Vagina (tissue), 2 donors: ENCODE data around the gene EFCAB6. TPM values are rescaled to one million over a fixed set of nuclear protein-coding genes. Genes with fewer than 3 reads are reported as not detected.

ENCODE experiments used
- DNase-seq, 2 donors: peaks; one replicate each; pipeline ENCODE4 v3.0.0-alpha.2; 2017; ENCODE audit errors: extremely low spot score in 2 of 2
- H3K27ac ChIP-seq: fragments of 200-600 bp; sonication (generic); one replicate; pipeline ENCODE4 v1.5.1; 2019
- H3K27me3 ChIP-seq: fragments of 200-600 bp; sonication (generic); one replicate; pipeline ENCODE4 v1.5.1; 2019
- H3K36me3 ChIP-seq, 2 donors: fragments of 200-600 bp; sonication (generic); one replicate each; pipeline ENCODE4 v1.5.1; 2017 to 2019
- H3K4me1 ChIP-seq: fragments of 200-600 bp; sonication (generic); one replicate; pipeline ENCODE4 v1.5.1; 2019
- H3K4me3 ChIP-seq, 2 donors: fragments of 200-600 bp; sonication (generic); 1 replicate in 1 of 2; 2 replicates in 1 of 2; pipeline ENCODE4 v1.5.1; 2016 to 2019
- H3K9me3 ChIP-seq: fragments of 200-600 bp; sonication (generic); one replicate; pipeline ENCODE4 v1.5.1; 2019
- POLR2A ChIP-seq, 2 donors: fragments of 450-650 bp; IDR thresholded peaks; one replicate each; pipeline ENCODE4 v1.6.1; 2017; ENCODE audit warnings: antibody characterized with exemption in 2 of 2, mild to moderate bottlenecking in 2 of 2, moderate library complexity in 2 of 2
- POLR2AphosphoS5 ChIP-seq, 2 donors: sonication (generic); formaldehyde crosslinking; IDR thresholded peaks; one replicate each; pipeline ENCODE4 v1.9.0; 2017; ENCODE audit warnings: antibody characterized with exemption in 2 of 2, mild to moderate bottlenecking in 2 of 2, low read depth in 1 of 2; ENCODE audit not compliant: insufficient read depth in 1 of 2
- intact Hi-C: fragments of 100-400 bp; cut with DNase I; formaldehyde crosslinking; loops from one replicate; pipeline ENCODE4 v1.15.1; 2023
- total RNA-seq: library from RNA; depleted of rRNA; stranded (reverse); fragments of >200 nt; gene quantifications from one replicate; pipeline ENCODE4 v1.2.3, GENCODE V29; 2016
- TF ChIP-seq, protein P1 (sequence below), 3 experiments: fragments of 450-650 bp in 2 of 3; fragments of 200-600 bp in 1 of 3; sonication (generic) in 1 of 3; IDR thresholded peaks; one replicate each; pipeline ENCODE4 v1.5.1; 2017 to 2019; ENCODE audit warnings: antibody characterized with exemption in 3 of 3, mild to moderate bottlenecking in 2 of 3, moderate library complexity in 2 of 3

EFCAB6 gene
- total RNA-seq, 1 donor from 2014 or later, result 1.7 TPM

DNA sequence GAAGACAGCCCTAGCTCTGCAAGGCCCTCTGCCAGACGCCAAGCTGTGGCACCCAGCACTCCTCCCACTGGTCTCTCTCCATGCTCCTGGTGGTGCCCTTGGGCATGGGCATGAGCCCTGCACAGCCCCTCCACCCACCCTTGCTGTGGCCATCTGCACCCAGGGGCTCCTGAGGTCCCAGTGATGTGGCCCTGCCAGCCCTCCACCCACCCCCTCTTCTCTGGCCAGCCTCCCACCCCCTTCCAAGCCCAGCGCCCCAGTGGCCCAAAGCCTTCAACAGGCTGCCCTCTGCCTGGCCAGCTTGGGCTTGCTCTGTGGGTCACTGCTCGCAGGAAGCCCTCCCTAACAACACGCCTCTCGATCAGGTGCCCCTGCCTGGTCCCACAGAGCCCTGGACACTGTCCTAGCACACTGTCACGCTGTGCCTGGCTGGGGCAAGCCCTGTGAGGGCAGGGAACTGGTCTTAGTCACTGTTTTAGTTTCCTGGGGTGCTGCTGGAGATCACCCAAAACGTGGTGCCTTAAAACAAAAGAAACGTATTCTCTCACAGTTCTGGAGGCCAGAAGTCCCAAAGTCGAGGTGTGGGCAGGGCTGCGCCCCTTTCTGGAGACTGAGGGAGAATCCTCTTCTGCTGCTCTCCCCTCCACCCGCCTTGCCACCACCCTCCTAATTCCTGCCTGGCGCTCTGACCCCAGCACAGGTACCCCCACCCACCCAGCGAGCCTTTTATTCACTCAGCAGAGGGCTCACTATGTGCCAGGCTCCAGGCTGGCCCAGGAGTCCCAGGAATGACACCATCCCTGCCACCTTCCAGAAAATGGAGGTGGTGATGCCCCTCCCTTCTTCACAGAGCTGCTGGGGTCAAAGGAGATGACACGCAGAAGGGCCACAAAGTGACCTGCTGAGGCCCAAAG is 35.5 kb upstream of the EFCAB6 start:
- intact Hi-C loops, result no loop called here
- no peaks in the 10 kb centered on the region for H3K9me3 ChIP-seq
- H3K4me3 ChIP-seq, result no peak overlapping the region
- H3K27me3 ChIP-seq, result no peaks in the 10 kb centered on the region
- no peaks in the 10 kb centered on the region for H3K4me1 ChIP-seq
- no peak for DNase-seq
- H3K36me3 ChIP-seq, result no peaks in the 10 kb centered on the region
- no peak overlapping the region for H3K27ac ChIP-seq
- no peak for TF ChIP-seq POLR2A (IDR thresholded peaks at IDR 0.05)

DNA sequence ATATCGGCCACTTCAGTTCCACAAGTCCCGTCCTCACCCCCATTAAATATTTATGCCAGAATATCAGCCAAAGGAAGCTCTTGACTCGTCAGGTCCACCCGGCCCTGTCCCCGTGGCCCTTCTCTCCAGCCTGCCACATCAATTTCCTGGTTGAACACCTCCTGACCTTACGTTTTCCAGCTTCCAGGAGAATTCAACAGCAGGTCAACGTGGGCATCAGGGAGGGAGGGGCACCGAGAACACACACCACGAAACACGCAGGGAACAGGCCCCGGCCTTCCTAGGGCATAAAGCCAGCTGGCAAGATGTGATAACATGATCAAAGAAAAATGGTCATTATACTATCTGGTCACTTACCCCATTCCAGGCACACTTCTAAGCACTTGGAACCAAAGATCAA is 34.9 kb upstream of the EFCAB6 start:
- Histone ChIP-seq H3K27me3 (no peaks in the 10 kb centered on the region), H3K27ac (no peak overlapping the region), H3K4me3 (no peak overlapping the region), H3K36me3 (no peaks in the 10 kb centered on the region), H3K9me3 (no peaks in the 10 kb centered on the region), H3K4me1 (no peaks in the 10 kb centered on the region)
- TF ChIP-seq POLR2AphosphoS5 (IDR thresholded peaks at IDR 0.05; ENCODE audit: insufficient read depth in 1 of 2, low read depth in 1 of 2) (no peak), POLR2A (IDR thresholded peaks at IDR 0.05) (no peak)
- TF ChIP-seq, protein P1, sequence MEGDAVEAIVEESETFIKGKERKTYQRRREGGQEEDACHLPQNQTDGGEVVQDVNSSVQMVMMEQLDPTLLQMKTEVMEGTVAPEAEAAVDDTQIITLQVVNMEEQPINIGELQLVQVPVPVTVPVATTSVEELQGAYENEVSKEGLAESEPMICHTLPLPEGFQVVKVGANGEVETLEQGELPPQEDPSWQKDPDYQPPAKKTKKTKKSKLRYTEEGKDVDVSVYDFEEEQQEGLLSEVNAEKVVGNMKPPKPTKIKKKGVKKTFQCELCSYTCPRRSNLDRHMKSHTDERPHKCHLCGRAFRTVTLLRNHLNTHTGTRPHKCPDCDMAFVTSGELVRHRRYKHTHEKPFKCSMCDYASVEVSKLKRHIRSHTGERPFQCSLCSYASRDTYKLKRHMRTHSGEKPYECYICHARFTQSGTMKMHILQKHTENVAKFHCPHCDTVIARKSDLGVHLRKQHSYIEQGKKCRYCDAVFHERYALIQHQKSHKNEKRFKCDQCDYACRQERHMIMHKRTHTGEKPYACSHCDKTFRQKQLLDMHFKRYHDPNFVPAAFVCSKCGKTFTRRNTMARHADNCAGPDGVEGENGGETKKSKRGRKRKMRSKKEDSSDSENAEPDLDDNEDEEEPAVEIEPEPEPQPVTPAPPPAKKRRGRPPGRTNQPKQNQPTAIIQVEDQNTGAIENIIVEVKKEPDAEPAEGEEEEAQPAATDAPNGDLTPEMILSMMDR (IDR thresholded peaks at IDR 0.05), result no peak
- no peak for DNase-seq
- intact Hi-C loops, result no loop called here

DNA sequence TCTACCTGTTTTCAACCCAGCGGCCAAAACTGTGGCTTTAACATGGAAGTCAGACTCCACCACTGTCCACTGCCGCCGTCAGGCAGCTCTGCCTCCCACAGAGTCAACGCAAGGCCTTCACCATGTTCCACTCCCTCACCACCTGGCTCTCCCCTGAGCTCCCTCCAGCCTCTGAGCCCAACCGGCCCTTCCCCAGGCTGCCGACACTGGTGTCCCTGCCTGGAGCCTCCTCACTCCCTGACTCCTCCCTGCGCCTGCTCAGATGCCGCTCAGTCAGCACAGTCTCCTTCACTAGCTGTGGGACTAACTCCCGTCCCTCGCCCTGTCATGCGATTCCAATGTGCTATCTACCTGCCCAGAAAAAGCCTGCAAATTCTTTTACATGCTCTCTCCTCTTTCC is 33.9 kb upstream of the EFCAB6 start:
- H3K27me3 ChIP-seq, result no peaks in the 10 kb centered on the region
- no peak overlapping the region for H3K4me3 ChIP-seq
- no peaks in the 10 kb centered on the region for H3K36me3 ChIP-seq
- no peak overlapping the region for H3K27ac ChIP-seq
- no peaks in the 10 kb centered on the region for H3K9me3 ChIP-seq
- H3K4me1 ChIP-seq, result no peaks in the 10 kb centered on the region
- no peak for TF ChIP-seq POLR2AphosphoS5 (IDR thresholded peaks at IDR 0.05; ENCODE audit: insufficient read depth in 1 of 2, low read depth in 1 of 2)
- TF ChIP-seq POLR2A (IDR thresholded peaks at IDR 0.05), result no peak
- DNase-seq, result no peak
- intact Hi-C loops, result no loop called here

DNA sequence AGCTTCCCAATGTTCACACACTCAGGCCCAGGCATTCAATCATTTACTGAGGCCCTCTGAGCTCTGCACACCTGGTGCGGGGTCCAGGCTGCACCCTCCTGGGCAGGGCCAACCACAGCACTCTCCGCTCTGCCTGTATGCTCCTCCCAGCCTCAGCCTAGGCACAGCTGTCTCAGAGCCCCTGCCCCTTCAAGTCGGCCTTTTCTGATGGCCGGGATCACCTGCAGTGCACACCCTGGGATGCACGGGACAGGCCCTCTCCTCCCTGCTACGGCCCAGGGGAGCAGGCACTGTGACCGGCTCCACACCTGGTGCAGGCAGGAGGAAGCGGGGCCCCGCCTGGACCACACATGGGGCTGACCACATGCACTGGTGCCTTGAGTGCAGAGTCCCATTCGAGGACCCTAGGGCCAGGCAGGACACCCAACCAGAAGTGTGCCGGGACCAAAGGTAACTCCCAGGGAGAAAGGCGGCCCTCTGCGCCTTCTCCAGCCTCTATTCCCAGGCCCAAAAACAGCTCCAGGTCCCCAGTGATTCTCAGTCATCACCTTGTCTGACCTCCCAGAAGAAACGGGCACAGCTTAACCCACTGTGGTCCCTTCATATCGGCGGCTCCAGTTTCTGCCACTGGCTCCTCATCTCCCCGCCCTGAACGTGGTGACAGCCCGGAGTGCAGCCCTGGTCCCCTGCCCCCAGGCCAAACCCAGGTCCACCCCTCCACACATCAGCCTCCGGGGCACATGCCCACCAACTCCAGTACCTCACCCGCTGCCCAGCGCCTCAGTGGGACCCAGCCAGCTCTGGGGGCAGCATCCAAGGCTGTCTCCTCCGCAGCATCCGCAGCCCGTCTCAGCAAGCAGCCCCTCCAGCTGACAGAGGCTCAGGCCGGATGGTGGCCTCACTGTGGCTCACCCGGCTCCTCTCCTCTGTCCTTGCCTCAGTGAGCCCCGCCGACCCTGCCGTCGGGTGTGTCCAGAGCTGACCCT is 32.7 kb upstream of the EFCAB6 start:
- Histone ChIP-seq H3K27ac (no peak overlapping the region), H3K4me3 (no peak overlapping the region), H3K27me3 (no peaks in the 10 kb centered on the region), H3K36me3 (no peaks in the 10 kb centered on the region), H3K9me3 (no peaks in the 10 kb centered on the region), H3K4me1 (no peaks in the 10 kb centered on the region)
- no peak for DNase-seq
- TF ChIP-seq POLR2AphosphoS5 (IDR thresholded peaks at IDR 0.05; ENCODE audit: insufficient read depth in 1 of 2, low read depth in 1 of 2) (no peak), POLR2A (IDR thresholded peaks at IDR 0.05) (no peak)
- TF ChIP-seq, protein P1 (IDR thresholded peaks at IDR 0.05), result no peak
- intact Hi-C loops, result no loop called here

DNA sequence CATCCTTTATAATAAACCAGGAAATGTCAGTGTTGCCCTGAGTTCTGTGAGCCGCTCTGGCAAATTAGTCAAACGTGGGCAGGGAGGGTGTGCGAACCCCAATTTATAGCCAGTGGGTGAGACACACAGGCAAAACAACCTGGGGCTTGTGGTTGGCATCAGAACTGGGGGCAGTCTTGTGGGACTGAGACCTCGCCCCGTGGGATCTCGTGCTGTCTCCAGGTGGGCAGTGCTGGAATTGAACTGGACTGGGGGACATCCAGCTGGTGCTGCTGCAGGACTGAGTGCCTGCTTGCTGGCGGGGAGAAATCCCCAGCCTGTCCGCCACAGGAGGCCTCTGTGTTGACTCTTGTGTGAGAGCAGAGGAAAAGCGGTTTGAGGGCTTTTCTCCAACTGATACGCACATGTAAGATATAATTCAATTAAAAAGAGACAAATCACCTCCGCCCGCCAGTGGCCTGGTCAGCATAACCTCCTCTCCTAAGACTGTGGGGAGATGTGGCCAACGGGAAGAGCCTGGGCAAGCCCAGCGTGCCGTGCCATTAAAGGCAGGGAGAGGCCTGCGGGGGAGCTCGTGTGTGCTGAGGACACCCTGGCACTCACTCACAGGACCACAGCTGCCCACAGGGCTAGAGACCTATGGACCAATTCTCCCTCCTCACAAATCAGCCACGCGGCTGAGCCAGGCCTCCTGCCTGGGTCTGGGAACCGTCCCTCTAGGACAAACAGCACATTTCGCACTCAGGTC is 31.9 kb upstream of the EFCAB6 start:
- no peak overlapping the region for H3K4me3 ChIP-seq
- H3K9me3 ChIP-seq, result no peaks in the 10 kb centered on the region
- DNase-seq, result no peak
- H3K36me3 ChIP-seq, result no peaks in the 10 kb centered on the region
- no peak for TF ChIP-seq POLR2AphosphoS5 (IDR thresholded peaks at IDR 0.05; ENCODE audit: insufficient read depth in 1 of 2, low read depth in 1 of 2)
- TF ChIP-seq, protein P1 (IDR thresholded peaks at IDR 0.05), result no peak
- no peak for TF ChIP-seq POLR2A (IDR thresholded peaks at IDR 0.05)
- H3K27ac ChIP-seq, result no peak overlapping the region
- H3K27me3 ChIP-seq, result no peaks in the 10 kb centered on the region
- intact Hi-C loops, result no loop called here
- H3K4me1 ChIP-seq, result no peaks in the 10 kb centered on the region
